IPS-15b (cell line): ENCODE results near the gene CKM.

ENCODE experiments used
- H3K27me3 ChIP-seq: one replicate; pipeline ENCODE4 v1.6.1; 2013; ENCODE audit warnings: low read length; ENCODE audit not compliant: control insufficient read depth, insufficient read depth
- H3K36me3 ChIP-seq: one replicate; pipeline ENCODE4 v1.6.1; 2013; ENCODE audit warnings: low read length; ENCODE audit not compliant: control insufficient read depth, insufficient read depth
- H3K4me1 ChIP-seq: one replicate; pipeline ENCODE4 v1.6.1; 2013; ENCODE audit warnings: mild to moderate bottlenecking, low read length; ENCODE audit not compliant: control insufficient read depth, insufficient read depth
- H3K4me3 ChIP-seq: one replicate; pipeline ENCODE4 v1.5.1; 2013; ENCODE audit warnings: low read depth, low read length
- H3K9ac ChIP-seq: one replicate; pipeline ENCODE4 v1.6.1; 2013; ENCODE audit warnings: low read depth, mild to moderate bottlenecking, low read length
- H3K9me3 ChIP-seq: one replicate; pipeline ENCODE4 v1.6.1; 2013; ENCODE audit warnings: mild to moderate bottlenecking, low read length; ENCODE audit not compliant: control insufficient read depth, insufficient read depth

The CKM gene

GRCh38 chr19:45296355-45296754, 26.3 kb downstream of the CKM start:
- Histone ChIP-seq H3K27me3 (no peaks in the 10 kb centered on the region), H3K36me3 (no peaks in the 10 kb centered on the region), H3K4me1 (no peaks in the 10 kb centered on the region), H3K9me3 (no peaks in the 10 kb centered on the region), H3K4me3 (no peak overlapping the region), H3K9ac (no peak overlapping the region)

- Histone ChIP-seq H3K9ac (no peak overlapping the region), H3K9me3 (no peaks in the 10 kb centered on the region), H3K36me3 (no peaks in the 10 kb centered on the region), H3K4me1 (no peaks in the 10 kb centered on the region), H3K27me3 (no peaks in the 10 kb centered on the region), H3K4me3 (no peak overlapping the region)
Measured at GRCh38 chr19:45295873-45296272, 26.8 kb downstream of the CKM start.

GRCh38 chr19:45294291-45295029, 28.2 kb downstream of the CKM start:
- H3K36me3 ChIP-seq: no peaks in the 10 kb centered on the region
- no peak overlapping the region for H3K4me3 ChIP-seq
- H3K4me1 ChIP-seq: no peaks in the 10 kb centered on the region
- H3K9me3 ChIP-seq: no peaks in the 10 kb centered on the region
- H3K9ac ChIP-seq: no peak overlapping the region
- H3K27me3 ChIP-seq: no peaks in the 10 kb centered on the region

- H3K9me3 ChIP-seq: no peaks in the 10 kb centered on the region
- no peak overlapping the region for H3K9ac ChIP-seq
- no peak overlapping the region for H3K4me3 ChIP-seq
- H3K4me1 ChIP-seq: no peaks in the 10 kb centered on the region
- no peaks in the 10 kb centered on the region for H3K27me3 ChIP-seq
- peaks cover 3% of the 10 kb centered on the region for H3K36me3 ChIP-seq
Measured at GRCh38 chr19:45293682-45294081, 29.0 kb downstream of the CKM start.

- Histone ChIP-seq H3K4me1 (no peaks in the 10 kb centered on the region), H3K9ac (no peak overlapping the region), H3K4me3 (no peak overlapping the region), H3K36me3 (peaks cover 3% of the 10 kb centered on the region), H3K27me3 (no peaks in the 10 kb centered on the region), H3K9me3 (no peaks in the 10 kb centered on the region)
Measured at GRCh38 chr19:45291834-45292233, 30.8 kb downstream of the CKM start.

- H3K27me3 ChIP-seq: no peaks in the 10 kb centered on the region
- H3K9ac ChIP-seq: no peak overlapping the region
- no peaks in the 10 kb centered on the region for H3K9me3 ChIP-seq
- H3K36me3 ChIP-seq: peaks cover 3% of the 10 kb centered on the region
- H3K4me3 ChIP-seq: no peak overlapping the region
- no peaks in the 10 kb centered on the region for H3K4me1 ChIP-seq
Measured at GRCh38 chr19:45290381-45290931, 32.2 kb downstream of the CKM start.

GRCh38 chr19:45283443-45284033, 39.1 kb downstream of the CKM start:
- peaks cover 12% of the 10 kb centered on the region for H3K36me3 ChIP-seq
- H3K4me3 ChIP-seq: no peak overlapping the region
- H3K4me1 ChIP-seq: no peaks in the 10 kb centered on the region
- no peaks in the 10 kb centered on the region for H3K27me3 ChIP-seq
- H3K9ac ChIP-seq: no peak overlapping the region
- H3K9me3 ChIP-seq: no peaks in the 10 kb centered on the region

GRCh38 chr19:45280471-45280961, 42.2 kb downstream of the CKM start:
- Histone ChIP-seq H3K27me3 (no peaks in the 10 kb centered on the region), H3K4me3 (no peak overlapping the region), H3K9me3 (no peaks in the 10 kb centered on the region), H3K9ac (no peak overlapping the region), H3K4me1 (no peaks in the 10 kb centered on the region), H3K36me3 (peaks cover 18% of the 10 kb centered on the region)

GRCh38 chr19:45279587-45280192, 43.0 kb downstream of the CKM start:
- no peak overlapping the region for H3K4me3 ChIP-seq
- H3K36me3 ChIP-seq: peaks cover 23% of the 10 kb centered on the region
- H3K9me3 ChIP-seq: no peaks in the 10 kb centered on the region
- H3K4me1 ChIP-seq: no peaks in the 10 kb centered on the region
- no peaks in the 10 kb centered on the region for H3K27me3 ChIP-seq
- H3K9ac ChIP-seq: no peak overlapping the region

- Histone ChIP-seq H3K4me3 (no peak overlapping the region), H3K36me3 (peaks cover 24% of the 10 kb centered on the region), H3K27me3 (no peaks in the 10 kb centered on the region), H3K9ac (no peak overlapping the region), H3K9me3 (no peaks in the 10 kb centered on the region), H3K4me1 (no peaks in the 10 kb centered on the region)
Measured at GRCh38 chr19:45278087-45278486, 44.6 kb downstream of the CKM start.

- no peaks in the 10 kb centered on the region for H3K4me1 ChIP-seq
- peaks cover 27% of the 10 kb centered on the region for H3K36me3 ChIP-seq
- H3K4me3 ChIP-seq: no peak overlapping the region
- H3K27me3 ChIP-seq: no peaks in the 10 kb centered on the region
- H3K9me3 ChIP-seq: no peaks in the 10 kb centered on the region
- H3K9ac ChIP-seq: no peak overlapping the region
Measured at GRCh38 chr19:45276284-45276687, 46.4 kb downstream of the CKM start.
